Spinal cord (tissue), 10 donors: Measurements from ENCODE around the gene DNAH6. TPM values are rescaled to one million over a fixed set of nuclear protein-coding genes. Genes with fewer than 3 reads are reported as not detected.

Experiments used
- DNase-seq, 6 donors: peaks; one replicate each; pipeline versions ENCODE4 v3.0.0 to v3.0.0-alpha.2; 2013 to 2015; ENCODE audit warnings: low spot score in 6 of 6, low read depth in 4 of 6
- H3K27ac ChIP-seq: one replicate; pipeline ENCODE4 v1.5.1; 2013; ENCODE audit warnings: low read depth, low read length, control low read depth
- H3K27me3 ChIP-seq: one replicate; pipeline ENCODE4 v1.6.1; 2013; ENCODE audit warnings: low read length; ENCODE audit not compliant: control insufficient read depth, insufficient read depth
- H3K36me3 ChIP-seq: one replicate; pipeline ENCODE4 v1.6.1; 2013; ENCODE audit warnings: low read length; ENCODE audit not compliant: control insufficient read depth, insufficient read depth
- H3K4me1 ChIP-seq: one replicate; pipeline ENCODE4 v1.6.1; 2013; ENCODE audit warnings: low read length; ENCODE audit not compliant: control insufficient read depth, insufficient read depth
- H3K4me3 ChIP-seq: one replicate; pipeline ENCODE4 v1.5.1; 2013; ENCODE audit warnings: low read depth, low read length, control low read depth
- H3K9me3 ChIP-seq: one replicate; pipeline ENCODE4 v1.6.1; 2013; ENCODE audit warnings: low read length; ENCODE audit not compliant: control insufficient read depth, insufficient read depth
- WGBS: methylation state at CpG from one replicate; pipeline ENCODE4 v1.1.5; 2013; ENCODE audit warnings: missing lambda C conversion rate; ENCODE audit not compliant: insufficient coverage; 5-methylcytosine and 5-hydroxymethylcytosine counted together
- polyA plus RNA-seq, 2 donors: library from polyadenylated mRNA; unstranded; fragments of 120-200 nt; gene quantifications; one replicate each; pipeline ENCODE4 v1.2.1, GENCODE V29; 2013; ENCODE audit not compliant: insufficient read length in 2 of 2
- total RNA-seq, 2 donors: library from RNA; depleted of rRNA in 1 of 2; stranded (reverse); fragments of 120-200 nt in 1 of 2; fragments of >200 nt in 1 of 2; gene quantifications; one replicate each; pipeline versions ENCODE4 v1.2.3 to v1.2.4, GENCODE V29; 2013 to 2014
- donor health status: healthy.

Gene DNAH6
- total and polyA plus RNA-seq, 4 donors, result 1.6 to 7.8 (median 4.7) TPM

DNA sequence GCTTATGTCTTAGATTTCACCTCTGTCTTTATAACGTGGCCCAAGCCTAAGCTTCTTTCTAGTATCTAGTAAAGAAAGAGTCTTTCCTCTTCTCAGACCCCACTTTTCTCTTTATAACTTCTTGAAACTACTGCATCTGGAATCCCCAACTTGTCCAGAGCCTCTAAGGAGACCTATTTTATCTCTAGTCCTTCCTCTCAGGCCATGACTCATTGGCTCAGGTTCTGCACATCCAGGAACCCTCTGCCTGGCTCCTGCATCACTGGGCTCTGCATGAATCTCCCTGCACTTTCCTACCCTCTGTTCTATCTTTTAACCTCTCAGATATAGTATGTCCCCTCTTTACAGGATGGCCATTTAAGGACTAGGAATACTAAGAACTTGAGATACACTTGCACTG, 124.7 kb downstream of the DNAH6 start:
- H3K27ac ChIP-seq, result no peak overlapping the region
- DNase-seq, result no peak
- no peak overlapping the region for H3K4me3 ChIP-seq
- peaks cover 2% of the 10 kb centered on the region for H3K9me3 ChIP-seq
- no peaks in the 10 kb centered on the region for H3K4me1 ChIP-seq
- no peaks in the 10 kb centered on the region for H3K27me3 ChIP-seq
- WGBS, result 100% methylated on average over 1 of the region's 1 CpG
- H3K36me3 ChIP-seq, result peaks cover 5% of the 10 kb centered on the region

DNA sequence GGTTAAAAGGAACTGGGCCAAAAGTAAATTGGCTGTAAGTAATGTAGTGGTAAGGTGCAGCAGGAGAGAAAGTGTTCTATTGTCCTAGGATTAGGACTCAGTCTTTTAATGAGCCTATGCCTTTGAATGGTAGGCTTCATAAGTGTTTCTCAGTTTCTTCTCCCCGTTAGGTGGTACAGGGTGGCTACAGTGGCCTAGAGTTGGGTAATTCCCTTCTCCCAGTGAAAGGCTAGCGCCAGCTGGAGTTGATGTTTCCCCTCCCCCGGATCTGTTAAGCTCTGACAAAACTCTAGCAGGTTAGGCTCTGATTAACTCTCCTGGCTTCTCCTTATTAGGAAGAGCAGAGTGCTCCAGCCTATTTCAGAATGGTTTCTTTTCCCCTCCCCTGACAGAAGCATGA, 127.7 kb downstream of the DNAH6 start:
- Histone ChIP-seq H3K4me1 (no peaks in the 10 kb centered on the region), H3K9me3 (peaks cover 2% of the 10 kb centered on the region), H3K4me3 (no peak overlapping the region), H3K36me3 (peaks cover 5% of the 10 kb centered on the region), H3K27ac (no peak overlapping the region), H3K27me3 (no peaks in the 10 kb centered on the region)
- WGBS, result 84% methylated on average over 2 of the region's 3 CpGs
- no peak for DNase-seq

DNA sequence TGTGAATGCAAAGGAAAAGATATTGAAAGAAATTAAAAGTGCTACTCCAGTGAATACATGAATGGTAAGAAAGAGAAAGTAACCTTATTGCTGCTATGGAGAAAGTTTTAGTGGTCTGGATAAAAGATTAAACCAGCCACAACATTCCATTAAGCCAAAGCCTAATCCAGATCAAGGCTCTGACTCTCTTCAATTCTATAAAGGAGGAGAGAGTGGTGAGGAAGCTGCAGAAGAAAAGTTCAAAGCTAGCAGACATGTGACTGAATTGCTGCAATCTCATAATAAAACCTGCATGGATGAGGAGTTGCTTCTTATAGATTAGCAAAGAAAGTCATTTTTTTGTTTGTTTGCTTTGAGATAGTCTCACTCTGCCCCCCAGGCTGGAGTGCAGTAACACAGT, 130.2 kb downstream of the DNAH6 start:
- Histone ChIP-seq H3K27ac (no peak overlapping the region), H3K36me3 (no peaks in the 10 kb centered on the region), H3K27me3 (no peaks in the 10 kb centered on the region), H3K4me1 (no peaks in the 10 kb centered on the region), H3K4me3 (no peak overlapping the region), H3K9me3 (peaks cover 2% of the 10 kb centered on the region)
- DNase-seq, result no peak

DNA sequence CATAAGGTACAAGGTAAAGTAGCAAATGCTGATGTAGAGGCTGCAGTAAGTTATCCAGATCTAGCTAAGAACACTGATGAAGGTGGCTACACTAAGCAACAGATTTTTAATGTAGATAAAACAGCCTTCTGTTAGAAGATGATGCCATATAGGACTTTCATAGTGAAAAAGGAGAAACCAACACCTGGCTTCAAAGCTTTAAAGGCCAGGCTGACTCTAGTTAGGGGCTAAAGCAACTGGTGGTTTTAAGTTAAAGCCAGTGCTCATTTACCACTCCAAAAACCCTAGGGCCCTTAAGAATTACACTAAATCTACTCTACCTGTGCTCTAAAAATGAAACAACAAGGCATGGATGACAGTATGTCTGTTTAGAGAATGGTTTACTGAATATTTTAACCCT, 131.0 kb downstream of the DNAH6 start:
- H3K27ac ChIP-seq, result no peak overlapping the region
- no peak overlapping the region for H3K4me3 ChIP-seq
- H3K36me3 ChIP-seq, result no peaks in the 10 kb centered on the region
- peaks cover 2% of the 10 kb centered on the region for H3K9me3 ChIP-seq
- H3K4me1 ChIP-seq, result no peaks in the 10 kb centered on the region
- no peak for DNase-seq
- H3K27me3 ChIP-seq, result no peaks in the 10 kb centered on the region

DNA sequence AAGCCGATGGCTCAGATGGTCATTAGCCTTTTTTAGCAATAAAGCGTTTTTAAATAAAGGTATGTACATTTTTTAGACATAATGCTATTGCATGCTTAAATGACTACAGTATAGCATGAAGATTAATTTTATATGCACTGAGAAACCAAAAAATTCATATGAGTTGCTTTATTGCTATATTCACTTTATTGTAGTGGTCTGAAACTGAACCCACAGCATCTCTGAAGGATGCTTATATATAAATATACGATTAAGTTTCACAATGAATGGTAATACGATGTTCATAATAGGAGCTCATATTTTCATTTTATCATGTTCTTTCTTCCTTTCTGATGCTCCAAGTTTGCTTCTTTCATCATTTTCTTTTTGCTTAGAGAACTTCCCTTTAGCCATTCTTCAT, 132.8 kb downstream of the DNAH6 start:
- H3K27me3 ChIP-seq, result no peaks in the 10 kb centered on the region
- H3K27ac ChIP-seq, result no peak overlapping the region
- no peaks in the 10 kb centered on the region for H3K4me1 ChIP-seq
- DNase-seq, result no peak
- H3K9me3 ChIP-seq, result no peaks in the 10 kb centered on the region
- H3K36me3 ChIP-seq, result no peaks in the 10 kb centered on the region
- H3K4me3 ChIP-seq, result no peak overlapping the region
- no CpG with 5 or more reads among the region's 4 CpGs for WGBS

DNA sequence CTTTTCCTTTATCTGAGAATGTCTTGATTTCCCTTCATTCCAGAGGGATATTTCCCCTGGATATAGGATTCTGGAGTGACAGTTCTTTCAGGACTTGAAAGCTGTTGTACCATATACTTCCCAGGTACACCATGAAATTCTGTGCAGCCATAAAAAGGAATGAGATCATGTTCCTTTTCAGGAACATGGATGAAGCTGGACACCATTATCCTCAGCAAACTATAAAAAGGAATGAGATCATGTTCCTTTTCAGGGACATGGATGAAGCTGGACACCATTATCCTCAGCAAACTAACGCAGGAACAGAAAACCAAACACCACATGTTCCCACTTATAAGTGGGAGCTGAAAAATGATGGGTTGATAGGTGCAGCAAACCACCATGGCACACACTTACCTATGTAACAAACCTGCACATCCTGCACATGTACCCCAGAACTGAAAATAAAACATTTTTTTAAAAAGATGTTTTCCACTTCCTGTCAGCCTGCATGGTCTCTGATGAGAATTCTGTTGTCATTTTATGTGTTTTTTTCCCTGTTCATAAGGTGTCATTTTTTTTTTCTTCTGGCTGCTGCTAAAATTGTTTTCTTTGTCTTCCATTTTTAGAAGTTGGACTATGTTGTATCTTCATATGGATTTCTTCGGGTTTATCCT, 133.3 kb downstream of the DNAH6 start:
- Histone ChIP-seq H3K27me3 (no peaks in the 10 kb centered on the region), H3K4me3 (no peak overlapping the region), H3K4me1 (no peaks in the 10 kb centered on the region), H3K36me3 (no peaks in the 10 kb centered on the region), H3K27ac (no peak overlapping the region), H3K9me3 (no peaks in the 10 kb centered on the region)
- no CpG with 5 or more reads among the region's 2 CpGs for WGBS
- no peak for DNase-seq

DNA sequence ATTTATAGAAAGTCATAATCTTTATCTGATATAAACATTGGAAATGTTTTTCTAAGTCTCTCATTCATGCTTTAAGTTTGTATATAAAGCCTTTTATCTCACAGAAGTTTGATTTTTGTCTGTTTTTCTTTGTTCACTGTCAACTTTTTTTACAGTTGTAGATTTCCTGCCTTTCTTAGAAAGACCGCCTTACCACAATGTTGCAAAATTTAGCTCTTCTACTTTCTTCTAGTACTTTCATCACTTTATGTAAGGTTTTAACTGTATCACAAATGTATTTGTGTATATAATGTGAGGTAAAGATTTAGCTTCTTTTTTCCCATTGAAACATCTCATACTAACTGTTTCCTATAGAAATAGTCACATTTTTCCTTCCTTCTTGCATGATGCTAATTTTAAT, 136.1 kb downstream of the DNAH6 start:
- H3K27ac ChIP-seq, result no peak overlapping the region
- no peak for DNase-seq
- no peaks in the 10 kb centered on the region for H3K9me3 ChIP-seq
- no CpG with 5 or more reads among the region's 1 CpG for WGBS
- H3K4me3 ChIP-seq, result no peak overlapping the region
- H3K4me1 ChIP-seq, result no peaks in the 10 kb centered on the region
- H3K27me3 ChIP-seq, result no peaks in the 10 kb centered on the region
- no peaks in the 10 kb centered on the region for H3K36me3 ChIP-seq

DNA sequence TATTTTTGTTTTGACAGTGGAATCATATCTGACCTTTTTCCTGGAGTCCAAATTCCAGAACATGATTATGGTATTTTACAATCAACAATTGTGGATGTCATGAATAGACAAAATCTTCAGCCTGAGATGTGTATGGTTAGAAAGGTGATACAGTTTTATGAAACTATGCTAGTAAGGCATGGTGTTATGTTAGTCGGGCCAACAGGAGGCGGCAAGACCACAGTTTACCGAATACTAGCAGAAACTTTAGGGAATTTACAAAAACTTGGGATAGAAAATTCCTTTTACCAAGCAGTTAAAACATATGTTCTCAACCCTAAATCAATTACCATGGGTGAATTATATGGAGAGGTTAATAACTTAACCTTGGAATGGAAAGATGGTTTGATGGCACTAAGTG, 137.0 kb downstream of the DNAH6 start:
- no peak overlapping the region for H3K4me3 ChIP-seq
- no peaks in the 10 kb centered on the region for H3K36me3 ChIP-seq
- DNase-seq, result no peak
- H3K9me3 ChIP-seq, result no peaks in the 10 kb centered on the region
- WGBS, result no CpG with 5 or more reads among the region's 3 CpGs
- H3K27ac ChIP-seq, result no peak overlapping the region
- H3K4me1 ChIP-seq, result no peaks in the 10 kb centered on the region
- H3K27me3 ChIP-seq, result no peaks in the 10 kb centered on the region

DNA sequence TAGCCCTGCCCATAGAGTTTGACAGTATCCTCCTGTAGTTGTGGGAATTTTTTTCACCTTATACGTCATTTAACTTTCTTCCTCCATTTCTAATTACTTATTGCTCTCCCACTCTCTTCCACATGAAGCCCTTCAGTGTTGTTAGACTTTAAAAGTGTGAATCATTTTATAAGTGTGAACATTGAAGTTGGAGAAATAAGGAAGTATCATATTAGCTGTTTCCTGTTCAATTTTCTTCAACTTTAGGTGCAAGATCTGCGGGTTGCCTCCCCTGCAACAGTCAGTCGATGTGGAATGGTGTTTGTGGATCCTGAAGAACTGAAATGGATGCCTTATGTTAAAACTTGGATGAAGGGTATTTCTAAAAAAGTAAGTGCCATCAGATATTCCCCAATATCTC, 138.1 kb downstream of the DNAH6 start:
- 83% methylated on average over 1 of the region's 3 CpGs for WGBS
- H3K4me1 ChIP-seq, result no peaks in the 10 kb centered on the region
- no peak overlapping the region for H3K4me3 ChIP-seq
- no peaks in the 10 kb centered on the region for H3K27me3 ChIP-seq
- no peaks in the 10 kb centered on the region for H3K36me3 ChIP-seq
- H3K9me3 ChIP-seq, result no peaks in the 10 kb centered on the region
- no peak overlapping the region for H3K27ac ChIP-seq
- peak in 1 of 6 donors; percentile 6 for DNase-seq

DNA sequence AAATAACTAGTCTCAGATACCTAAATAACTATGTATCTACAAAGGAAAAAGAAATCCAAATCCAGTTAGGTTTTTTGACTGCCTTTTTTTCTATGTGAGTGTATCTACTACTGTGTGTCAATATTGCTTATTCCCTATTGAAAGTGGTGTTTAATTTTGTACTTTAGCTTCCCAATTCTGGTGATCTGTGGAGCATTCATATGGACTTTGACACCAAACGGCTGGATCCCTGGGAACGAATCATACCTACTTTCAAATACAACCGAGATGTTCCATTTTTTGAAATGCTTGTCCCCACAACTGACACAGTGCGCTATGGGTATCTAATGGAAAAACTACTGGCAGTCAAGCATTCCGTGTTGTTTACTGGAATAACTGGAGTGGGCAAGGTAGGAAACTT, 152.8 kb downstream of the DNAH6 start:
- no peak overlapping the region for H3K27ac ChIP-seq
- H3K4me3 ChIP-seq, result no peak overlapping the region
- WGBS, result no CpG with 5 or more reads among the region's 5 CpGs
- H3K9me3 ChIP-seq, result no peaks in the 10 kb centered on the region
- H3K4me1 ChIP-seq, result no peaks in the 10 kb centered on the region
- peaks cover 3% of the 10 kb centered on the region for H3K36me3 ChIP-seq
- no peaks in the 10 kb centered on the region for H3K27me3 ChIP-seq
- no peak for DNase-seq
